Vagina (tissue), 2 donors: ENCODE results near the gene ADCY7. TPM values are rescaled to one million over a fixed set of nuclear protein-coding genes. Genes with fewer than 3 reads are reported as not detected.

Source experiments
- DNase-seq, 2 donors: peaks; one replicate each; pipeline ENCODE4 v3.0.0-alpha.2; 2017; ENCODE audit errors: extremely low spot score in 2 of 2
- H3K27ac ChIP-seq: fragments of 200-600 bp; sonication (generic); one replicate; pipeline ENCODE4 v1.5.1; 2019
- H3K27me3 ChIP-seq: fragments of 200-600 bp; sonication (generic); one replicate; pipeline ENCODE4 v1.5.1; 2019
- H3K36me3 ChIP-seq, 2 donors: fragments of 200-600 bp; sonication (generic); one replicate each; pipeline ENCODE4 v1.5.1; 2017 to 2019
- H3K4me1 ChIP-seq: fragments of 200-600 bp; sonication (generic); one replicate; pipeline ENCODE4 v1.5.1; 2019
- H3K4me3 ChIP-seq, 2 donors: fragments of 200-600 bp; sonication (generic); 1 replicate in 1 of 2; 2 replicates in 1 of 2; pipeline ENCODE4 v1.5.1; 2016 to 2019
- H3K9me3 ChIP-seq: fragments of 200-600 bp; sonication (generic); one replicate; pipeline ENCODE4 v1.5.1; 2019
- CTCF ChIP-seq, 3 experiments: fragments of 450-650 bp in 2 of 3; fragments of 200-600 bp in 1 of 3; sonication (generic) in 1 of 3; IDR thresholded peaks; one replicate each; pipeline ENCODE4 v1.5.1; 2017 to 2019; ENCODE audit warnings: antibody characterized with exemption in 3 of 3, mild to moderate bottlenecking in 2 of 3, moderate library complexity in 2 of 3
- POLR2A ChIP-seq, 2 donors: fragments of 450-650 bp; IDR thresholded peaks; one replicate each; pipeline ENCODE4 v1.6.1; 2017; ENCODE audit warnings: antibody characterized with exemption in 2 of 2, mild to moderate bottlenecking in 2 of 2, moderate library complexity in 2 of 2
- POLR2AphosphoS5 ChIP-seq, 2 donors: sonication (generic); formaldehyde crosslinking; IDR thresholded peaks; one replicate each; pipeline ENCODE4 v1.9.0; 2017; ENCODE audit warnings: antibody characterized with exemption in 2 of 2, mild to moderate bottlenecking in 2 of 2, low read depth in 1 of 2; ENCODE audit not compliant: insufficient read depth in 1 of 2
- intact Hi-C: fragments of 100-400 bp; cut with DNase I; formaldehyde crosslinking; loops from one replicate; pipeline ENCODE4 v1.15.1; 2023
- total RNA-seq: library from RNA; depleted of rRNA; stranded (reverse); fragments of >200 nt; gene quantifications from one replicate; pipeline ENCODE4 v1.2.3, GENCODE V29; 2016

ADCY7 gene
- total RNA-seq, 1 donor from 2014 or later, result 18.9 TPM

- Histone ChIP-seq H3K36me3 (no peaks in the 10 kb centered on the region), H3K27me3 (no peaks in the 10 kb centered on the region), H3K4me1 (no peaks in the 10 kb centered on the region), H3K4me3 (no peak overlapping the region), H3K9me3 (no peaks in the 10 kb centered on the region), H3K27ac (no peak overlapping the region)
- no peak for DNase-seq
- intact Hi-C loops, result no loop called here
- no peak for TF ChIP-seq POLR2AphosphoS5 (IDR thresholded peaks at IDR 0.05; ENCODE audit: insufficient read depth in 1 of 2, low read depth in 1 of 2)
- no peak for TF ChIP-seq POLR2A (IDR thresholded peaks at IDR 0.05)
- no peak for TF ChIP-seq CTCF (IDR thresholded peaks at IDR 0.05)
These were observed 25.6 kb downstream of the ADCY7 start for GRCh38 chr16:50291719-50292565.

DNA sequence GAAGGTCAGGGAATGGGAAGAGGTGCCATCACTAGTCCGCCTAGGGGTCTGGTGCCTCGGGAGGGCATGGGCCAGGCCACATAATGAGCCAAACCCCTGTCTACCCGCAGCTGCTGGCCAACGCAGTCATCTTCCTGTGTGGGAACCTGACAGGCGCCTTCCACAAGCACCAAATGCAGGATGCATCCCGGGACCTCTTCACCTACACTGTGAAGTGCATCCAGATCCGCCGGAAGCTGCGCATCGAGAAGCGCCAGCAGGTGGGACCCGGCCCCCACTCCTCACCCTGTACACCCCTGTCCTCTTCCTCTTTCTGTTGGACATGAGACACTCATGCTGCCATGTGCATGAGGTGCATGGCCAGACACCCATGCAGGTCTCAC, 26.2 kb downstream of the ADCY7 start:
- Histone ChIP-seq H3K4me3 (no peak overlapping the region), H3K27ac (no peak overlapping the region), H3K36me3 (no peaks in the 10 kb centered on the region), H3K27me3 (no peaks in the 10 kb centered on the region), H3K9me3 (no peaks in the 10 kb centered on the region), H3K4me1 (no peaks in the 10 kb centered on the region)
- TF ChIP-seq CTCF (IDR thresholded peaks at IDR 0.05) (no peak), POLR2A (IDR thresholded peaks at IDR 0.05) (no peak), POLR2AphosphoS5 (IDR thresholded peaks at IDR 0.05; ENCODE audit: insufficient read depth in 1 of 2, low read depth in 1 of 2) (no peak)
- no peak for DNase-seq
- intact Hi-C loops, result no loop called here

GRCh38 chr16:50293041-50293783, 26.9 kb downstream of the ADCY7 start:
- Histone ChIP-seq H3K36me3 (no peaks in the 10 kb centered on the region), H3K27me3 (no peaks in the 10 kb centered on the region), H3K4me3 (no peak overlapping the region), H3K9me3 (no peaks in the 10 kb centered on the region), H3K4me1 (no peaks in the 10 kb centered on the region), H3K27ac (no peak overlapping the region)
- intact Hi-C loops, result no loop called here
- DNase-seq, result no peak
- no peak for TF ChIP-seq POLR2A (IDR thresholded peaks at IDR 0.05)
- TF ChIP-seq POLR2AphosphoS5 (IDR thresholded peaks at IDR 0.05; ENCODE audit: insufficient read depth in 1 of 2, low read depth in 1 of 2), result no peak
- TF ChIP-seq CTCF (IDR thresholded peaks at IDR 0.05), result no peak

DNA sequence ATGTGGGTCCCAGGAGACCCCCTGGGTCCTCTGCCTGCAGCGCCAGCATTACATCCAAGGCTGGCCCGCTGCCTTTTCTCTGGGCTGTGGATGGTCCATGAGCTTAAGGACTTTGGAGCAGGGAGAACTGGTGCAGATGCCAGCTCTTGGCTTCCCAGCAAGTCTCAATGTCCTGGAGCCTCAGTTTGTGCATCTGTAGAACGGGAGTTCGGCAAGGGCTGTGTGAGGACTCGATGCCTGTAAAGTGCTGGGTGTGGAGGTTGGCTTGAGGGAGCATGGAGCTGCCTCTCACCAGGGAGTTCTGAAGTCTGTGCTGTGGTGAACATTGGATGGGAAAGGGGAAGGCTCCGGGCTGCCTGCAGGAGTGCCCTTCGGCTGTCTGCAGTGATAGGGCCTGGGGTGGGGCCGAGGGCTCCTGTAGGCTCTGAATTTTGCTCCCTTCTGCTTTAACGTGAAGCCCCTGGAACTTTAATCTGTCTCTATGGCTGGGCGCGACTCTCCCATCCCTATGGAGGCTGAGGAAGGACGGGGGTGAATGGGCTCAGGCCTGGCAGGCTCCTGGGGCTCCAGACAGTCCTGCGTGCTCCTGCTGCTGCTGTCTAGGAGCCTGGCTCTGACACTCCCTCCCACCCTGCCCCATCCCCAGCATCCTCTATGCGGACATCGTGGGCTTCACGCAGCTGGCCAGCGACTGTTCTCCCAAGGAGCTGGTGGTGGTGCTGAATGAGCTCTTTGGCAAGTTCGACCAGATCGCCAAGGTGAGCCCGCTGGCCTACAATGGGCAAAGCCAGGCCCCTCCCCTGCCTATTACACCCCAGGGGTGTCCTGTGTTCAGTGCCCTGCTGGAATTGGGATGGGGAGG, 27.9 kb downstream of the ADCY7 start:
- no peaks in the 10 kb centered on the region for H3K36me3 ChIP-seq
- intact Hi-C loops, result no loop called here
- no peak for DNase-seq

More for the DNA sequence above, 27.9 kb downstream of the ADCY7 start:
- no peak overlapping the region for H3K27ac ChIP-seq
- TF ChIP-seq POLR2AphosphoS5 (IDR thresholded peaks at IDR 0.05; ENCODE audit: insufficient read depth in 1 of 2, low read depth in 1 of 2) (no peak), POLR2A (IDR thresholded peaks at IDR 0.05) (no peak), CTCF (IDR thresholded peaks at IDR 0.05) (no peak)
- no peaks in the 10 kb centered on the region for H3K4me1 ChIP-seq
- no peaks in the 10 kb centered on the region for H3K27me3 ChIP-seq
- H3K4me3 ChIP-seq, result no peak overlapping the region
- H3K9me3 ChIP-seq, result no peaks in the 10 kb centered on the region
